ENCODE measurements around the gene ZNF415.

DNA sequence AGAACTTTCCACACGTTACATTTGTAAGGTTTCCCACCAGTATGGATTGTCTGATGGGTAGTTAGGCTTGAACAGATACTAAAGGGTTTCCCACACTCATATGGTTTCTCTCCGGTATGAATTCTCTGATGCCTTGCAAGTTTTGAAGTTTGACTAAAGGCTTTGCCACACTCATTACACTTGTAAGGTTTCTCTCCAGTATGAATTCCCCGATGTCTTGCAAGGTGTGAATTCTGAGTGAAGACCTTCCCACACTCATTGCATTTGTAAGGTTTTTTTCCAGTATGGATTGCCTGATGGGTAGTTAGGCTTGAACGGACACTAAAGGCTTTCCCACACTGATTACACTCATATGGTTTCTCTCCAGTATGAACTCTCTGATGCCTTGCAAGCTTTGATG lies 7.6 kb upstream of the ZNF415 start:
- TF ChIP-seq, protein P1, sequence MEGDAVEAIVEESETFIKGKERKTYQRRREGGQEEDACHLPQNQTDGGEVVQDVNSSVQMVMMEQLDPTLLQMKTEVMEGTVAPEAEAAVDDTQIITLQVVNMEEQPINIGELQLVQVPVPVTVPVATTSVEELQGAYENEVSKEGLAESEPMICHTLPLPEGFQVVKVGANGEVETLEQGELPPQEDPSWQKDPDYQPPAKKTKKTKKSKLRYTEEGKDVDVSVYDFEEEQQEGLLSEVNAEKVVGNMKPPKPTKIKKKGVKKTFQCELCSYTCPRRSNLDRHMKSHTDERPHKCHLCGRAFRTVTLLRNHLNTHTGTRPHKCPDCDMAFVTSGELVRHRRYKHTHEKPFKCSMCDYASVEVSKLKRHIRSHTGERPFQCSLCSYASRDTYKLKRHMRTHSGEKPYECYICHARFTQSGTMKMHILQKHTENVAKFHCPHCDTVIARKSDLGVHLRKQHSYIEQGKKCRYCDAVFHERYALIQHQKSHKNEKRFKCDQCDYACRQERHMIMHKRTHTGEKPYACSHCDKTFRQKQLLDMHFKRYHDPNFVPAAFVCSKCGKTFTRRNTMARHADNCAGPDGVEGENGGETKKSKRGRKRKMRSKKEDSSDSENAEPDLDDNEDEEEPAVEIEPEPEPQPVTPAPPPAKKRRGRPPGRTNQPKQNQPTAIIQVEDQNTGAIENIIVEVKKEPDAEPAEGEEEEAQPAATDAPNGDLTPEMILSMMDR (conservative IDR thresholded peaks at IDR 0.05; ENCODE audit: low read depth, low read length) = no peak
- no peak for TF ChIP-seq EZH2 (IDR thresholded peaks at IDR 0.05; ENCODE audit: low read length, unreplicated experiment)

Data from PC-3 (cell line).